GM18505 (cell line): ENCODE measurements around the gene NFIC.
"Not testable (repeated sequence)": the region's sequence is repeated elsewhere in the genome, so short reads cannot be mapped to it uniquely, and the experiment has no call there.

Experiments
- ATAC-seq: cut with Tn5 transposase; IDR thresholded peaks from one replicate; pipeline ENCODE4 v1.9.1; 2021; ENCODE audit not compliant: unreplicated experiment
- POLR2A ChIP-seq: IDR thresholded peaks from 4 replicates; pipeline ENCODE4 v1.6.1; 2011; ENCODE audit warnings: borderline replicate concordance; ENCODE audit not compliant: insufficient read depth, insufficient read length; ENCODE audit errors: extremely low read depth

NFIC gene

GRCh38 chr19:3441089-3441985 is 75.0 kb downstream of the NFIC start:
- ATAC-seq, result no peak
- TF ChIP-seq POLR2A, result no peak

- TF ChIP-seq POLR2A, result no peak
- no peak for ATAC-seq
Observed at GRCh38 chr19:3441986-3442329, 75.6 kb downstream of the NFIC start.

- no peak for ATAC-seq
- no peak for TF ChIP-seq POLR2A
Observed at GRCh38 chr19:3442487-3443071, 76.2 kb downstream of the NFIC start.

- TF ChIP-seq POLR2A, result no peak
- ATAC-seq, result no peak
Observed at GRCh38 chr19:3443840-3444694, 77.7 kb downstream of the NFIC start.

- TF ChIP-seq POLR2A, result no peak
- ATAC-seq, result no peak
Observed at GRCh38 chr19:3444695-3445234, 78.4 kb downstream of the NFIC start.

- not testable (repeated sequence) for ATAC-seq
Observed at GRCh38 chr19:3446657-3447056, 80.3 kb downstream of the NFIC start.

- TF ChIP-seq POLR2A, result no peak
- no peak for ATAC-seq
Observed at GRCh38 chr19:3448616-3449334, 82.4 kb downstream of the NFIC start.

- TF ChIP-seq POLR2A, result no peak
- ATAC-seq, result no peak
Observed at GRCh38 chr19:3450796-3451411, 84.5 kb downstream of the NFIC start.

GRCh38 chr19:3451451-3451866 is 85.1 kb downstream of the NFIC start:
- TF ChIP-seq POLR2A, result no peak
- ATAC-seq, result no peak

- TF ChIP-seq POLR2A, result no peak
- ATAC-seq, result no peak
Observed at GRCh38 chr19:3452171-3452941, 86.0 kb downstream of the NFIC start.

GRCh38 chr19:3452942-3453214 is 86.5 kb downstream of the NFIC start:
- not testable (repeated sequence) for ATAC-seq

GRCh38 chr19:3453840-3454239 is 87.5 kb downstream of the NFIC start:
- ATAC-seq, result no peak
- TF ChIP-seq POLR2A, result no peak

GRCh38 chr19:3454656-3455392 is 88.4 kb downstream of the NFIC start:
- no peak for ATAC-seq
- no peak for TF ChIP-seq POLR2A
